H9 (cell line): ENCODE measurements around the gene ZNF467. TPM values are rescaled to one million over a fixed set of nuclear protein-coding genes. Genes with fewer than 3 reads are reported as not detected.
A peak's percentile ranks its signal among the peaks of the same experiment; 100 is the strongest.

Experiments
- DNase-seq: peaks from one replicate; pipeline ENCODE4 v3.0.0-alpha.2; 2017
- H2AFZ ChIP-seq: one replicate; pipeline ENCODE4 v1.6.1; 2013; ENCODE audit warnings: mild to moderate bottlenecking, low read length, control low read depth, moderate library complexity
- H2AK5ac ChIP-seq: 2 replicates; pipeline ENCODE4 v1.6.1; 2013; ENCODE audit warnings: low read length, control low read depth, mixed read lengths; ENCODE audit not compliant: insufficient read length
- H2BK120ac ChIP-seq: one replicate; pipeline ENCODE4 v1.6.1; 2013; ENCODE audit warnings: low read depth, mild to moderate bottlenecking, low read length, control low read depth, inconsistent platforms; ENCODE audit not compliant: poor library complexity, severe bottlenecking
- H2BK12ac ChIP-seq: 2 replicates; pipeline ENCODE4 v1.6.1; 2013; ENCODE audit warnings: low read length, control low read depth, mixed read lengths, low read depth; ENCODE audit not compliant: insufficient read length
- H2BK15ac ChIP-seq: 2 replicates; pipeline ENCODE4 v1.6.1; 2013; ENCODE audit warnings: low read depth, low read length, control low read depth
- H2BK20ac ChIP-seq: one replicate; pipeline ENCODE4 v1.6.1; 2013; ENCODE audit warnings: low read depth, mild to moderate bottlenecking, low read length, control low read depth, inconsistent platforms; ENCODE audit not compliant: poor library complexity, severe bottlenecking
- H2BK5ac ChIP-seq: 2 replicates; pipeline ENCODE4 v1.6.1; 2013; ENCODE audit warnings: low read length, control low read depth, mixed read lengths; ENCODE audit not compliant: insufficient read length
- H3K14ac ChIP-seq: 2 replicates; pipeline ENCODE4 v1.6.1; 2013; ENCODE audit warnings: low read length, control low read depth; ENCODE audit not compliant: insufficient read depth
- H3K18ac ChIP-seq: 2 replicates; pipeline ENCODE4 v1.6.1; 2013; ENCODE audit warnings: low read depth, mild to moderate bottlenecking, mixed read lengths, low read length, control low read depth; ENCODE audit not compliant: insufficient read length
- H3K23ac ChIP-seq: 2 replicates; pipeline ENCODE4 v1.6.1; 2013; ENCODE audit warnings: low read length, control low read depth, mixed read lengths, low read depth; ENCODE audit not compliant: insufficient read length
- H3K23me2 ChIP-seq: 2 replicates; pipeline ENCODE4 v1.6.1; 2013; ENCODE audit warnings: low read depth, mild to moderate bottlenecking, mixed read lengths, low read length, control low read depth; ENCODE audit not compliant: insufficient read length, poor library complexity, severe bottlenecking
- H3K27ac ChIP-seq: 2 replicates; pipeline ENCODE4 v1.5.1; 2013; ENCODE audit warnings: low read length, control low read depth, mixed read lengths, low read depth; ENCODE audit not compliant: insufficient read length
- H3K27me3 ChIP-seq: 2 replicates; pipeline ENCODE4 v1.6.1; 2013; ENCODE audit warnings: low read length, control low read depth, inconsistent platforms; ENCODE audit not compliant: insufficient read depth
- H3K4ac ChIP-seq: 2 replicates; pipeline ENCODE4 v1.6.1; 2013; ENCODE audit warnings: low read depth, mild to moderate bottlenecking, control low read depth, inconsistent platforms, low read length, moderate library complexity
- H3K4me1 ChIP-seq: 2 replicates; pipeline ENCODE4 v1.6.1; 2013; ENCODE audit warnings: low read length, control low read depth, inconsistent platforms; ENCODE audit not compliant: insufficient read depth
- H3K4me2 ChIP-seq: 2 replicates; pipeline ENCODE4 v1.6.1; 2013; ENCODE audit warnings: low read length, control low read depth, mixed read lengths; ENCODE audit not compliant: insufficient read length, insufficient read depth
- H3K56ac ChIP-seq: 2 replicates; pipeline ENCODE4 v1.6.1; 2013; ENCODE audit warnings: low read depth, mild to moderate bottlenecking, mixed read lengths, low read length, control low read depth; ENCODE audit not compliant: insufficient read length
- H3K79me1 ChIP-seq: 2 replicates; pipeline ENCODE4 v1.6.1; 2013; ENCODE audit warnings: low read depth, mild to moderate bottlenecking, moderate library complexity, low read length, control low read depth, inconsistent platforms; ENCODE audit not compliant: insufficient read depth, poor library complexity, severe bottlenecking
- H3K79me2 ChIP-seq: 2 replicates; pipeline ENCODE4 v1.6.1; 2013; ENCODE audit warnings: low read length, control low read depth, inconsistent platforms; ENCODE audit not compliant: insufficient read depth
- H3K9ac ChIP-seq: 2 replicates; pipeline ENCODE4 v1.6.1; 2013; ENCODE audit warnings: low read length, control low read depth, mixed read lengths; ENCODE audit not compliant: insufficient read length; ENCODE audit errors: extremely low read depth
- H3K9me3 ChIP-seq: one replicate; pipeline ENCODE4 v1.6.1; 2013; ENCODE audit warnings: low read depth, low read length, inconsistent platforms; ENCODE audit not compliant: control insufficient read depth
- H3T11ph ChIP-seq: one replicate; pipeline ENCODE4 v1.6.1; 2013; ENCODE audit warnings: mild to moderate bottlenecking, low read length, control low read depth, inconsistent platforms
- H4K20me1 ChIP-seq: one replicate; pipeline ENCODE4 v1.6.1; 2013; ENCODE audit not compliant: control insufficient read depth, insufficient read length, insufficient read depth
- H4K5ac ChIP-seq: 2 replicates; pipeline ENCODE4 v1.6.1; 2013; ENCODE audit warnings: low read depth, mild to moderate bottlenecking, mixed read lengths, low read length, control low read depth; ENCODE audit not compliant: insufficient read length
- H4K8ac ChIP-seq: replicated peaks from 2 replicates; pipeline ENCODE4 v1.6.1; 2013; ENCODE audit warnings: low read length, control low read depth, mixed read lengths, low read depth; ENCODE audit not compliant: insufficient read length
- H4K91ac ChIP-seq: 2 replicates; pipeline ENCODE4 v1.6.1; 2013; ENCODE audit warnings: low read depth, mild to moderate bottlenecking, moderate library complexity, mixed read lengths, low read length, control low read depth; ENCODE audit not compliant: insufficient read length
- H3K27ac Mint-ChIP-seq, 3 experiments: 2 replicates in 2 of 3; 3 replicates in 1 of 3; pipeline ENCODE4 v1.8.0; 2020 to 2021; ENCODE audit warnings: mixed read lengths in 3 of 3, mild to moderate bottlenecking in 1 of 3, moderate library complexity in 1 of 3
- H3K27me3 Mint-ChIP-seq: 2 replicates; pipeline ENCODE4 v1.8.0; 2021; ENCODE audit warnings: low read depth, mild to moderate bottlenecking, moderate library complexity, mixed read lengths
- H3K36me3 Mint-ChIP-seq, 3 experiments: 2 replicates in 2 of 3; 3 replicates in 1 of 3; pipeline ENCODE4 v1.8.0; 2020 to 2021; ENCODE audit warnings: low read depth in 3 of 3, mixed read lengths in 3 of 3; ENCODE audit not compliant: insufficient read depth in 1 of 3
- H3K4me1 Mint-ChIP-seq, 2 experiments: 2 replicates each; pipeline ENCODE4 v1.8.0; 2020; ENCODE audit warnings: mixed read lengths in 2 of 2
- H3K4me3 Mint-ChIP-seq, 2 experiments: 2 replicates in 1 of 2; 3 replicates in 1 of 2; pipeline ENCODE4 v1.8.0; 2020 to 2021; ENCODE audit warnings: mild to moderate bottlenecking in 2 of 2, mixed read lengths in 2 of 2, moderate library complexity in 1 of 2
- H3K9me3 Mint-ChIP-seq, 2 experiments: 2 replicates in 1 of 2; 3 replicates in 1 of 2; pipeline ENCODE4 v1.8.0; 2020; ENCODE audit warnings: mild to moderate bottlenecking in 2 of 2, mixed read lengths in 2 of 2, moderate library complexity in 1 of 2
- WGBS: extraction: QIAGEN DNeasy Blood & Tissue Kit; methylation state at CpG from one replicate; pipeline ENCODE4 v1.1.7; 2013; ENCODE audit warnings: missing lambda C conversion rate, low lambda C conversion rate, mixed read lengths; ENCODE audit not compliant: insufficient read length; ENCODE audit errors: extremely low coverage; 5-methylcytosine and 5-hydroxymethylcytosine counted together
- total RNA-seq: library from RNA; stranded (reverse); gene quantifications from 2 replicates; pipeline ENCODE4 v1.2.1, GENCODE V29; 2021
- TF ChIP-seq, protein P1 (sequence below): fragments of 200-600 bp; sonication (generic); conservative IDR thresholded peaks from 3 replicates; pipeline ENCODE4 v1.8.0; 2021; ENCODE audit warnings: antibody characterized with exemption, mild to moderate bottlenecking

The ZNF467 gene
- total RNA-seq, 1 experiment from 2014 or later: 0.31 TPM

DNA sequence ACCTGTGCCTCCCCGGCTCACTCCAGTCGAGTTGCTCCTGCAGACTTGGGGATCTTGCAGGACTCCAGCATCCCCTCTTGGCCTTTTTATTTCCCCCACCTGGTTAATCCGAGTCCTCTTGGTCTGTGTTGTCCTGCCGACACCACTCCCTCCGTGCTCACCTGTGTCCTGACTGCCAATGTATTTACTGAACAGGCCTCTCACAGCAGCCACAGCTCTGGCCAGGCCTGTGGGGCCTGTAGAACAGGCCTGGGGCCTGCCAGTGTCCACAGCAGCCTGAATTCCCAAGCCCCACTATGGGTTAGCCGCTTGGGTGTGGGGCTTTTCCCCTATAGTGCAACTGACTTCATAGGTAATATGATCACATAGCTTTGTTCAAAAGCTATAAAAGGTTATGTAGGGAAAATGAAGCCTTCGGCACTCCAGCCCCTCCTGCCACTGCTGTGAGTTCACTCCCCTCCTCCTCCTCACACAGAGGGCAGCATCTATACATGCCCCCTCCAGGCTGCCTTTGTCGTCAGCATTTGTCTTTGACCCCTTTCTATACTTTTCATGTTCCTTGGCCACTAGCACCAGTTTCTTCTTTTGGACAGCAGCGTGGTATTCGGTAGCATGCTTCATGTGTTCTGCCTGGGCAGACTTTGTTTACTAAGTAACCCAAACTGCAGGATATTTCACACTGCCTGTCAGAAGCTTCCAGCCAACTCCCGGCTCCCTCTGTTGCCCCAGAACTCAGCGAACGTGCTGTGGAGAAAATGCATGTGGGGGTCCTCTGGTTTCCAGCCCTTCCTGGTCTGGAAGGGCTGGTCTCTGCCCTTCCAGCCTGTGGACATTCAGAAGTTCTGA, 46.1 kb downstream of the ZNF467 start:
- H3K9ac ChIP-seq: no peak overlapping the region
- no peaks in the 10 kb centered on the region for H3K4me1 Mint-ChIP-seq
- no CpG with 5 or more reads among the region's 13 CpGs for WGBS

More for the DNA sequence above, 46.1 kb downstream of the ZNF467 start:
- Histone ChIP-seq H2BK5ac (no peak overlapping the region), H2AK5ac (no peak overlapping the region), H2BK12ac (no peak overlapping the region), H3T11ph (no peak overlapping the region), H4K5ac (no peak overlapping the region), H3K56ac (no peak overlapping the region), H4K91ac (no peak overlapping the region), H3K27ac (no peak overlapping the region), H3K23ac (no peak overlapping the region), H2AFZ (no peak overlapping the region), H3K27me3 (no peaks in the 10 kb centered on the region), H3K79me1 (no peaks in the 10 kb centered on the region), H3K14ac (no peak overlapping the region), H2BK120ac (no peak overlapping the region), H3K23me2 (no peaks in the 10 kb centered on the region), H3K18ac (no peak overlapping the region), H2BK20ac (no peak overlapping the region), H3K4ac (no peak overlapping the region), H3K4me2 (no peak overlapping the region), H3K79me2 (no peaks in the 10 kb centered on the region), H2BK15ac (no peak overlapping the region), H4K8ac (no peak overlapping the region), H3K9me3 (no peaks in the 10 kb centered on the region), H4K20me1 (no peaks in the 10 kb centered on the region), H3K4me1 (no peaks in the 10 kb centered on the region)
- no peak overlapping the region for H3K27ac Mint-ChIP-seq
- peaks cover 8 to 55% (median 43%) of the 10 kb centered on the region in 3 experiments for H3K36me3 Mint-ChIP-seq
- H3K4me3 Mint-ChIP-seq: no peak overlapping the region; a peak in 1 of 5 replicates
- no peaks in the 10 kb centered on the region for H3K9me3 Mint-ChIP-seq
- DNase-seq: peak; percentile 12
- TF ChIP-seq, protein P1, sequence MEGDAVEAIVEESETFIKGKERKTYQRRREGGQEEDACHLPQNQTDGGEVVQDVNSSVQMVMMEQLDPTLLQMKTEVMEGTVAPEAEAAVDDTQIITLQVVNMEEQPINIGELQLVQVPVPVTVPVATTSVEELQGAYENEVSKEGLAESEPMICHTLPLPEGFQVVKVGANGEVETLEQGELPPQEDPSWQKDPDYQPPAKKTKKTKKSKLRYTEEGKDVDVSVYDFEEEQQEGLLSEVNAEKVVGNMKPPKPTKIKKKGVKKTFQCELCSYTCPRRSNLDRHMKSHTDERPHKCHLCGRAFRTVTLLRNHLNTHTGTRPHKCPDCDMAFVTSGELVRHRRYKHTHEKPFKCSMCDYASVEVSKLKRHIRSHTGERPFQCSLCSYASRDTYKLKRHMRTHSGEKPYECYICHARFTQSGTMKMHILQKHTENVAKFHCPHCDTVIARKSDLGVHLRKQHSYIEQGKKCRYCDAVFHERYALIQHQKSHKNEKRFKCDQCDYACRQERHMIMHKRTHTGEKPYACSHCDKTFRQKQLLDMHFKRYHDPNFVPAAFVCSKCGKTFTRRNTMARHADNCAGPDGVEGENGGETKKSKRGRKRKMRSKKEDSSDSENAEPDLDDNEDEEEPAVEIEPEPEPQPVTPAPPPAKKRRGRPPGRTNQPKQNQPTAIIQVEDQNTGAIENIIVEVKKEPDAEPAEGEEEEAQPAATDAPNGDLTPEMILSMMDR: no peak
- H3K27me3 Mint-ChIP-seq: no peaks in the 10 kb centered on the region
